ENCODE data around the gene LGMN. TPM values are rescaled to one million over a fixed set of nuclear protein-coding genes. Genes with fewer than 3 reads are reported as not detected.

LGMN gene
- total RNA-seq, 1 experiment from 2014 or later, result 29.5 TPM

- DNase-seq (ENCODE audit: low read depth), result peak; percentile 91
These were observed 19.6 kb downstream of the LGMN start for GRCh38 chr14:92728759-92729364.

GRCh38 chr14:92726933-92727262, 21.5 kb downstream of the LGMN start:
- DNase-seq (ENCODE audit: low read depth), result no peak

DNA sequence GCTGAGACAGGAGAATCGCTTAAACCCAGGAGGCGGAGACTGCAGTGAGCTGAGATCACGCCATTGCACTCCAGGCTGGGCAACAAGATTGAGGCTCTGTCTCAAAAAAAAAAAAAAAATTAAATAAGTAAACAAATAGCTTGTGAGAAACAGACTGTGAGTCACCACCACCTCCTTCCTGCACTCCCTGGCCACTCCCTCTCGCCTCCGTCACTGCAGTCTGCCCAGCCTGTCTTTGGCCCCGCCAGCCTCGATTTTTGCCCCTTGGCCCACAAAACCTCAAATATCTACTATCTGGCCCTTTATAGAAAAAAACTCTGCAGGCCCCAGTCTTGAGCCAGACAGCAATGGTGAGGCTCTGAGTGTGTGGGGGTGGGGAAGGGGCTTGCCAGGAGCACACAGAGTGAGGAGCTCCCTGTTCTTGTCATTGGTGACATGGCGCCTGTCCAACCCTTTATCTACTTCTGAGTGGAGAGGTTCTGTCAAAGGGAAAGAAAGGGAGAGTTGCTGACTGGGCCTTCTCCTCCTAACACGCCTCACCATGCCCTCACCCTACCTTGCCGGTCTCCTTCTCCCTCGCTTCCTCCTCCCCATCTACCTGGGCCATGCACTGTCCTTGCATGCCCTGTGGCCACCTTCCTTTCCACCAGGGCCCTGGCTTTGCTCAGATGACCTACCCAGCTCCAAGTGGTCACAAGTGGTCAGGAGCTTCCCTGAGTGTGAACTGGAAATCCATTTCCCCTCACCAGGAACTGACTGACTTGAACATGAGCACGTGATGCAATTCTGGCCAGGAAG, 22.1 kb downstream of the LGMN start:
- peak; percentile 92 for DNase-seq (ENCODE audit: low read depth)

DNA sequence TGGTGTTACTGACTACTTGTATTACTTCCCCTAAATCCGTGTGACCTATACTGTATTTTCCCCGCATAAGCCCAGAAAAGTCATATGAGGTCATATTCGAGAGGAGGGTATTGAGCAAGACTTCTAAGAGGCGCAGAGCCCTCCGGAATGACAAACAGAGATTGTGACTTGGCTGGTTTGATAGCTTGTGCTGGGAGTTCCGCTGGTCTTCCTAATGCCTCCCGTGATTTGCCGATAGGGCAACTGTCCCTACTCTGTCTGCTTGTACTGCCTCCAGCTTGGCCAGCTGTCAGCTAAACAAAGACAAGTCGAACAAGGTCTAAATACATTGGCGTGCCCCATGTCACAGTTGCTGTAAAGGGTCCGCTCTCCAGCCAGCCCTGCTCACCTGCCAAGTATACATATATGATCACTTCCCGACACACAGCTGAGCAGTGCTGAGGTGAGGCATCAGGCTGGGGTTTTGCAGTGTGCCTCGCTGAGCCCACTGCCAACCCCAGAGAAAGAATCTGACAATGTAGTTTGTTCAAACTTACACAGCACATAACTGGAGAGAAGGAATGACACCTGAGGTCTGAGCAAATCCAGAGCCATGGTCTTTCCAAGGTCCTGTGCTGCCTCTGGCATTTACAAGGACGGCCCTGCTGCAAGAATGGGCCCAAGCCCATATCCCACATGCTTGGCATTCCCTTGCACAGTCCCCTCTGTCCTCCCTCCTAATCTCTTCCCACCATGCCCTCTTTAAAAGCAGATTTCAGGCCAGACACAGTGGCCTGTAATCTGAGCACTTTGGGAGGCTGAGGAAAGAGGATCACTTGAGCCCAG, 23.7 kb downstream of the LGMN start:
- DNase-seq (ENCODE audit: low read depth), result no peak

GRCh38 chr14:92719890-92720323, 28.5 kb downstream of the LGMN start:
- no peak for DNase-seq (ENCODE audit: low read depth)

DNA sequence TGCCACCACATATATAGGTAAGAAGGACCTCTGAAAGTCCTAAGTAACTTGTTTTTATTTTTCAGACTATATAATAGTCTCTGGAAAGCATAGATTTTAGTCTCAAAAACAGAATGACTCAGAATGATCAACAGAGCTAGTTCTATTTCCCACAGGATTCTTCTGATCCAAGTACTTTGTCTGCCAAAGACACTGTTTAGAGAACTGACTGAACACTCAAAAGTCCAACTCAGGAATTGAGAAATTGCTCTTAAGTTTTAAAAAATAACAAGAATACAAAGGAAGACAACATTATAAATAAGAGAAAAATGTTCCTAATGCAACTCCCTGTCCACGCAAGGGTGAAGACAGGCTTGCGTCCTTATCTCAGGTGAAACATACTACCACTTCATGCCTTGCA, 29.0 kb downstream of the LGMN start:
- DNase-seq (ENCODE audit: low read depth), result no peak

DNA sequence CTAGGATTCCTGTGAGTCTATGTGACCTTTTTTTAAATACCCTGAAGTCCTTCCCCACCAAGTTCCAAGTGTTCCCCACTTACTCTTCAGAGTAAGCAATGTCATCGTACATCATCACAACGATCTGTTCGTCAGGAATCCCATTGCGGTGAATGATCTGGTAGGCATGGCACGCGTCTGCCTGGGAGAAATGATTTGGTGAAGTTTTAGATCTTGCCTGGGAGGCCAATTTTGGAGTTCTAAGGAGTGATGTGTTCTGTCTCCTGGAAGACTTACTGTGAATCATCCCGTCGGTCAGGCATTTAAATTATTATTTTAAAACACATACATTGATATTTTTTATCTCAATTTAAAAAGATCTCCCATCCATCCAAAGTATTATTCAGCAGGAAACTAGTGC, 29.8 kb downstream of the LGMN start:
- peak; percentile 36 for DNase-seq (ENCODE audit: low read depth)

DNA sequence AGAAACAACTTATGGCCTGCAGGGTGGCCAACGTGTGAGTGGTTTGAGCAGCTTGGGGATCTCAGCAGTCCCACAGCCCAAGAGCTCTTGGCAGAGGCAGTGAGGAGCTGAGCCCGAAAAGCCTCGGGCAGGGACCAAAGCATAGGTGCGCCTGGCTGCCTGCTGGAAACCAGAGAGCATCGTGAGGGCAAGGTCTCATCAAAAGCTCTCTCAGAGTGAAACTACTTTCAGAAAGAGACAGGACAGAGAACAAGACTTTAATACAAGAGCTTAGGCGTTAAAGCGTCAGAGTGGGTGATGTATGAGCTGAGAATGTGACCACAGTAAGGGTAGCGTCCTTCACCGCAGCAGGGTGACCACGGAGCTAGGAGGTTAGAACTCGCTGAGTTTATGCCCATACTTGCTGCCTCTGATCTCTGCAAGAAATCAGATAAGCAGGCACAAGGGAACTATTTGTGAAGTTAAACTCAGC, 30.8 kb downstream of the LGMN start:
- no peak for DNase-seq (ENCODE audit: low read depth)

DNA sequence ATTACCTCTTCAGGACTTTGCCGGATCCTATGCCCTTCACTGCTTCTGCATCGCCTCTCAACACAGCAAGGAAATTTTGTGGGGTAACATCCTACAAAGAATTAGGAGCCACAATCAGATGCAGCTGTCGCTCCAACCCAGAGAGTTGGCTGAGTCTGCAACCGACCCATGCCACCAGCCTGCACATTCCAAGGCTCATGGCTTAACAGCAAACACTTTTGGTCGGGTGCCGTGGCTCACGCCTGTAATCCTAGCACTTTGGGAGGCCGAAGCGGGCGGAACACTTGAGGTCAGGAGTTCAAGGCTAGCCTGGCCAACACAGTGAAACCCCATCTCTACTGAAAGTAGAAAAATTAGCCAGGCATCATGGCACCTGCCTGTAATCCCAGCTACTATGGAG, 32.3 kb downstream of the LGMN start:
- no peak for DNase-seq (ENCODE audit: low read depth)

DNA sequence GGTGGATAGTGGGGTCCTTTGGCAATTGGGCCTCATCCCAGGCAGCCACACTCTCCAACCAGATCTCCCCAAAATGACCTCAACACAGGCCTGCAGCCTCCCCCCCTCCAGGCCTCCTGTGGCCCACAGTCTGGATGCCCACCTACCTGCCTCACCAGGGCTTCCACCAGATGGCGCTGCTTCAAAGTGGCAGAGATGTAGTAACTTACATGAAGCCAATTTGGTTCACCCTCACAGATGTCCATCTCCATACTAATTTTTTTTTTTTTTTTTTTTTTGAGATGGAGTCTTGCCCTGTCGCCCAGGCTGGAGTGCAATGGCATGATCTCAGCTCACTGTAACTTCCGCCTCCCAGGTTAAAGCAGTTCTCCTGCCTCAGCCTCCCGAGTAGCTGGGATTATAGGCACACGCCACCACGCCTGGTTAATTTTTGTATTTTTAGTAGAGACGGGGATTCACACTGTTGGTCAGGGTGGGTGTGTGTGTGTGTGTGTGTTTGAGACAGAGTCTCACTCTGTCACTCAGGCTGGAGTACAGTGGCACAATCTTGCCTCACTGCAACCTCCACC, 33.6 kb downstream of the LGMN start:
- peak; percentile 59 for DNase-seq (ENCODE audit: low read depth)

DNA sequence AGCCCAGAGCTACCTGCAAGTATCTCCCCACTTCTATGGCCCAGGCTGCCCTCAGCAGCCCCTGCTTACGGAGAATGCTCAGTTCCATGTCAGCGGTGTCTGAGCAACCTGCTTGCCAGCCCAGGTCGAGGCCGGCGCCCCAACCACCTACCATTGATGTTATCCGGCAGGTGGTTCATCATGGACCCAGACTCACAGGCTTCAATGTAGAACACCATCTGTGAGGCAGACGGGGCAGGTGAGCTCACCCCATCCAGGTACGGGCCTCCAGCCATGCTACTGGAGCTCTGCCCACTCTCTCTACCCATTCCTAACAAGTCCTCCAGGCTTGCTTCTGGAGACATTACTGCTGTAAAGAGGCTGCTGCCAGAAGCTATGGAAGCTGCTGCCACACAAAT, 35.8 kb downstream of the LGMN start:
- DNase-seq (ENCODE audit: low read depth), result no peak

DNA sequence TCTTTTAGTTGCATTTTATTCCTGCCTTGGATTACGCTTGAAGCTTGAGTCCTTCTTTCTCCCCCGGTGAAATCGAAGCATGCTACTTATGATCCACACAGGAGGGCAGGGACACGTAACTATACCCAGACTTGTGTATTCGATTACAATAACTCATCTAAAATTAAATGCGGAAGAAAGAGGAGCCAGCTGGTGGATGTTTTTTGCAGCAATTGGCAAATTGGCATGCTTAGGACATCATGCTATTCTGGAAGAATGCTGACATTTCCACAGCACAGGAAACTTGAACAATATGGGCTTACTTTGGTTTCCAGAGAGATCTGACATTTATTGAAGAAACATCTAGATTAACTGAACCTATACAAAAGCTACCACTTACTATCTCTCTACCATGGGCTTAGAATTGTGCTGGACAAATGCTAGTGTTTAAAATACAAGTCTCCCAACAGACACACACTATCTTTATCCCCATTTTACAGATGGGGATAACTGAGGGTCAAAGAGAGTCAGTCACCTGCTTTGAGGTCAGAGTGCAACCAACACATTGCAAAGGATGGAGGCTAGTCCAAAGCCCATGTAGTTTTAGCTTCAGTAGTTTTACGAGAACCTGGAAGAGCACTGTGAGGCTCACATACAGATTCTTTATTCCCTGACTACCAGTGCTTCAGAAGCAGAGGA, 36.3 kb downstream of the LGMN start:
- no peak for DNase-seq (ENCODE audit: low read depth)

- no peak for DNase-seq (ENCODE audit: low read depth)
These were observed 38.5 kb downstream of the LGMN start for GRCh38 chr14:92710001-92710341.

DNA sequence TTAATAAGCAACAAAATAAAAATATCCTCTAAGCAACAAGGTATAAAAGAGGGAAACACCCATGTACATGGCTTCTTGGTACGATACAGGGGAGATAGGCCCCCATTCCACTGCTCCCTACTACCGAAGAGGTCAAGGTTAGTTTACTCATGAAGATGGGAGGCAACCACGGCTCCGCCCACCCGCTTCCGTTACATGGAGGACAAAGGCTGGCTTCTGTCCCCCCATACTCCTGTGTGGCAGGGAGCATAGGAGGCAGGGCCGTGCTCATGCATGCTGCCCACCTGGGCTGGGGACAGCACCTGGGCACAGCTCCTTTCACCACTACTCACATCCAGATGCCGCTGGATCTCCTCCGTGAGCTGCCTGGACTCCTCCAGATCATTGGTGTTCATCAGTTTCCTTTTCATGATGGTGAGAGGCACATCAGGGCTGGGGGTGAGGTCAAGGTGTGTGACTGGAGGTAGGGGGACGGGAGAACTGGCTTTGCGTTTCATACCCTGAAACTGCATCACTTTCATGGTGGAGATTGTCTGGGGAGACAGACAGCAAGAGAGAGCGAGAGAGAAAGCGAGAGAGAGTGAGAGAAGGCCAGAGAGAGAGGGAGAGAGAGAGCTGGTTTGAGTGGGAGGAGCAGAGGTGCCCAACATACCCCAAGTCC, 39.0 kb downstream of the LGMN start:
- no peak for DNase-seq (ENCODE audit: low read depth)

- no peak for DNase-seq (ENCODE audit: low read depth)
These were observed 42.0 kb downstream of the LGMN start for GRCh38 chr14:92706386-92706785.

DNA sequence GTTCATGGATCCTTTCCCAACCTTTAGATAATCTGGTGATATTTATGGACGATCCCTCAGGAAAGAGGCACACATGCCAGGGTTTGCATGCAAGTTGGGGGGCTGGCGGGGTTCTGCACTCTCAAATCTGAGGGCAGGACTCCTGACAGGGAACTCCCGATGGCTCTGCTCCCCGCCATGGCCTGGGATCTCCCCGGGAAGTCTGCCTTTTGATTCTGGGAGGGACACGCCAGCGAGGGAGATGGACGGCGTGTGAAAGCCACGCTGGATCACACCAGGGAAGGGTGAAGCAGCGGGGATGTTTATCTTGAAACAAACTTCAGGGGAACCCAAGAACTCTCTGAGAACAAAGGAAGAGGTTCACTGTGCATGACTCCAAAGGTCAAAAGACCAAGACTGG, 43.6 kb downstream of the LGMN start:
- no peak for DNase-seq (ENCODE audit: low read depth)

DNA sequence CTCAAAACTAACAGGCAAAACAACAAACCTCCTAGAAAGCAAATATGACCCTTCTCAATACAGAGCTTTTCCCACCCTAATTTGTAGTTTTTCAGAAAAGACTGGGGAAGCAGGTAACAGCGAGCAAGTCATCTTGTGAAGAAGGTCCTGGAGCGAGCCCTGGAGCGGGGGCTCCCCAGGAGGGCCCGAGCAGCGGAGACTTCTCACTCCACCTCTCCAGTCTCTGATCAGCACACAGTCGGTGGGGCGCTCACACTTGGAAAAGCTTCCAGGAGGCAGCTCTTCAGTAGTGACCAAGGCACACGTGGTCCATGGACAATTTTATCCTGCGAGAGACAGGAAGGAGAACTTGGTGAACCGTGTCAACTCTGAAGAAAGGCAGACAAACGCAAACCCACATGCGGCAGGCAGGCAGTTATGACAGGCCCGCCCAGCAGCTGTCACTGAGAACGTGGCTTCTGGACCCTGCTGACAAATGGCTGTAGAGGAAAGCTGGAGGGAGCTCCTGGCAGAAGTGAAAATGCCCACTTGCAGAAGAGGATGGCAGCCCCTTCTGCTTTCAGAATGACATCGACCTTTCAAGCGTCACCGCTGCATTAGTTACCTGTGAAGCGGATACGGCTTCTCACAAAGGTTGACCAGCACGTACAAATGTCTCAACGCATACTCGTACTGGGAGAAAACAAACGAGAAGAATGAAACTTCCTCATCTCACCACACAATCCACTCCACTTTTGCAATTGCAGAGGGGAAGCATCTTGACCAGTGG, 44.2 kb downstream of the LGMN start:
- no peak for DNase-seq (ENCODE audit: low read depth)

GRCh38 chr14:92703516-92703915, 44.9 kb downstream of the LGMN start:
- no peak for DNase-seq (ENCODE audit: low read depth)

DNA sequence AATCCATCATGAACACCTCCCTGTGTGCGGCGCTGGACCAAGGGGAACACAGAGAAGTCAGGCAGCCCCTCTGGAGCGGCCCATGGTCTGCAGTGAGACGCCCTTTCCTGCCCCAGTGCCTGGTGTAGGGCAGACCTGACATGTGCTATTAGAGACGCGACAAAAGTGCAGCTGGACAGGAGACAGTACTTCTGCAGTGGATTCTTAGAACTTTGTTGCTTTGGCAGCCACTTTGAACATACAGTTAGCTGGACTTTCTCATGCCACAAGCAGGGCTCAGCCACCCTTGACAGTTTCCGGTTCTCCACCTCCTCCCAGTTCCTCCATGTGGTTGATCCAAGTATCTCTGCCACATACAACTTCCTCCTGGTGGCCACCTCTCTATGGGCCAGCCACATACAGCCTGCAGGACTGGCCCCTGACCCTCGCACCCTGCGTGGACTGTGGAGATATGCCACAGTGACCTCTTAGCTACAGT, 45.9 kb downstream of the LGMN start:
- no peak for DNase-seq (ENCODE audit: low read depth)

- no peak for DNase-seq (ENCODE audit: low read depth)
These were observed 46.6 kb downstream of the LGMN start for GRCh38 chr14:92701826-92702225.
